ENCODE measurements around the gene CCDC197.

Gene CCDC197

GRCh38 chr14:93953739-93954515, 43.2 kb upstream of the CCDC197 start:
- DNase-seq (ENCODE audit: low read depth), result no peak
- H3K4me3 ChIP-seq (ENCODE audit: low read depth, low read length), result peak overlapping the region; percentile 57

GRCh38 chr14:93954516-93954830, 42.6 kb upstream of the CCDC197 start:
- no peak for TF ChIP-seq CTCF (IDR thresholded peaks at IDR 0.05; ENCODE audit: low read depth, low read length, missing control alignments)
- DNase-seq (ENCODE audit: low read depth), result no peak
- peak overlapping the region; percentile 57 for H3K4me3 ChIP-seq (ENCODE audit: low read depth, low read length)

More at GRCh38 chr14:93953739-93954515, 43.2 kb upstream of the CCDC197 start:
- TF ChIP-seq CTCF (IDR thresholded peaks at IDR 0.05; ENCODE audit: low read depth, low read length, missing control alignments), result no peak

GRCh38 chr14:93954900-93955849, 41.9 kb upstream of the CCDC197 start:
- TF ChIP-seq CTCF (IDR thresholded peaks at IDR 0.05; ENCODE audit: low read depth, low read length, missing control alignments), result no peak
- DNase-seq (ENCODE audit: low read depth), result no peak
- H3K4me3 ChIP-seq (ENCODE audit: low read depth, low read length), result peak overlapping the region; percentile 57

GRCh38 chr14:93955850-93956481, 41.1 kb upstream of the CCDC197 start:
- H3K4me3 ChIP-seq (ENCODE audit: low read depth, low read length), result peak overlapping the region; percentile 57
- no peak for TF ChIP-seq CTCF (IDR thresholded peaks at IDR 0.05; ENCODE audit: low read depth, low read length, missing control alignments)
- no peak for DNase-seq (ENCODE audit: low read depth)

- peak overlapping the region; percentile 57; the same call in 1 of the 2 replicates for H3K4me3 ChIP-seq (ENCODE audit: low read depth, low read length)
- DNase-seq (ENCODE audit: low read depth), result no peak
- no peak for TF ChIP-seq CTCF (IDR thresholded peaks at IDR 0.05; ENCODE audit: low read depth, low read length, missing control alignments)
Observed at GRCh38 chr14:93956514-93957332, 40.4 kb upstream of the CCDC197 start.

- no peak for DNase-seq (ENCODE audit: low read depth)
- TF ChIP-seq CTCF (IDR thresholded peaks at IDR 0.05; ENCODE audit: low read depth, low read length, missing control alignments), result no peak
- no peak overlapping the region for H3K4me3 ChIP-seq (ENCODE audit: low read depth, low read length)
Observed at GRCh38 chr14:93957333-93957710, 39.8 kb upstream of the CCDC197 start.
